Measurements from ENCODE around the gene SUMO1. TPM values are rescaled to one million over a fixed set of nuclear protein-coding genes. Genes with fewer than 3 reads are reported as not detected.

Gene SUMO1
- total and polyA plus RNA-seq, 2 donors (not counting 3 experiments of a cell fraction or from before 2014, with no cell fraction given) = 38.5 to 105 TPM

- Histone ChIP-seq H3K27ac (ENCODE audit: insufficient read depth, low read depth, low read length) (peak within 1 kb of the TSS; percentile 75), H3K4me1 (ENCODE audit: control insufficient read depth, extremely low read depth, insufficient read depth, low read length) (peaks cover 13% of the 10 kb centered on the region), H3K9me3 (replicated peaks; ENCODE audit: control insufficient read depth, insufficient read depth, low read length) (no peaks in the 10 kb centered on the region), H3K79me2 (ENCODE audit: control insufficient read depth, insufficient read depth, low read length) (peaks cover 51% of the 10 kb centered on the region), H3K4me2 (ENCODE audit: insufficient read depth, low read length) (peak within 1 kb of the TSS; percentile 96), H3K9me1 (replicated peaks; ENCODE audit: control insufficient read depth, extremely low read depth, insufficient read depth, low read length) (no peaks in the 10 kb centered on the region), H3K36me3 (ENCODE audit: control insufficient read depth in 2 of 2, extremely low read depth in 1 of 2, insufficient read depth in 2 of 2, low read length in 2 of 2) (no peaks in the 10 kb centered on the region), H4K20me1 (replicated peaks; ENCODE audit: control insufficient read depth, extremely low read depth, insufficient read depth, low read length) (no peaks in the 10 kb centered on the region), H2AFZ (ENCODE audit: low read depth, low read length) (peak within 1 kb of the TSS; percentile 19), H3K9ac (replicated peaks; ENCODE audit: extremely low read depth, insufficient read depth, low read length) (peak within 1 kb of the TSS; percentile 95), H3K27me3 (ENCODE audit: control insufficient read depth in 2 of 2, insufficient read depth in 2 of 2, low read length in 2 of 2) (no peaks in the 10 kb centered on the region), H3K4me3 (replicated peaks in 1 of 3; ENCODE audit: insufficient read depth in 1 of 3, low read depth in 1 of 3, low read length in 3 of 3) (peak within 1 kb of the TSS; percentile 43 to 96 (median 56))
- TF ChIP-seq GATA2 (IDR thresholded peaks at IDR 0.05; ENCODE audit: insufficient read depth, insufficient read length, low read depth, low read length) (no peak), POLR2A (IDR thresholded peaks at IDR 0.05; ENCODE audit: low read depth, low read length) (peak; percentile 98), JUN (IDR thresholded peaks at IDR 0.05; ENCODE audit: borderline replicate concordance, insufficient read depth, insufficient read length, low read depth) (peak; percentile 10), FOS (IDR thresholded peaks at IDR 0.05; ENCODE audit: borderline replicate concordance, insufficient read depth, low read length) (no peak), EZH2 (IDR thresholded peaks at IDR 0.05; ENCODE audit: borderline replicate concordance, low read depth, low read length, severe bottlenecking) (no peak), POLR2AphosphoS5 (IDR thresholded peaks at IDR 0.05; ENCODE audit: insufficient read depth, low read depth, low read length) (peak; percentile 98), MYC (IDR thresholded peaks at IDR 0.05; ENCODE audit: low read depth, low read length) (peak; percentile 93)
- TF ChIP-seq, protein P1, sequence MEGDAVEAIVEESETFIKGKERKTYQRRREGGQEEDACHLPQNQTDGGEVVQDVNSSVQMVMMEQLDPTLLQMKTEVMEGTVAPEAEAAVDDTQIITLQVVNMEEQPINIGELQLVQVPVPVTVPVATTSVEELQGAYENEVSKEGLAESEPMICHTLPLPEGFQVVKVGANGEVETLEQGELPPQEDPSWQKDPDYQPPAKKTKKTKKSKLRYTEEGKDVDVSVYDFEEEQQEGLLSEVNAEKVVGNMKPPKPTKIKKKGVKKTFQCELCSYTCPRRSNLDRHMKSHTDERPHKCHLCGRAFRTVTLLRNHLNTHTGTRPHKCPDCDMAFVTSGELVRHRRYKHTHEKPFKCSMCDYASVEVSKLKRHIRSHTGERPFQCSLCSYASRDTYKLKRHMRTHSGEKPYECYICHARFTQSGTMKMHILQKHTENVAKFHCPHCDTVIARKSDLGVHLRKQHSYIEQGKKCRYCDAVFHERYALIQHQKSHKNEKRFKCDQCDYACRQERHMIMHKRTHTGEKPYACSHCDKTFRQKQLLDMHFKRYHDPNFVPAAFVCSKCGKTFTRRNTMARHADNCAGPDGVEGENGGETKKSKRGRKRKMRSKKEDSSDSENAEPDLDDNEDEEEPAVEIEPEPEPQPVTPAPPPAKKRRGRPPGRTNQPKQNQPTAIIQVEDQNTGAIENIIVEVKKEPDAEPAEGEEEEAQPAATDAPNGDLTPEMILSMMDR (IDR thresholded peaks at IDR 0.05; ENCODE audit: extremely low read depth in 1 of 2, insufficient read depth in 1 of 2, low read depth in 1 of 2, low read length in 2 of 2) = no peak
- TF ChIP-seq, protein P2, sequence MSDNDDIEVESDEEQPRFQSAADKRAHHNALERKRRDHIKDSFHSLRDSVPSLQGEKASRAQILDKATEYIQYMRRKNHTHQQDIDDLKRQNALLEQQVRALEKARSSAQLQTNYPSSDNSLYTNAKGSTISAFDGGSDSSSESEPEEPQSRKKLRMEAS (IDR thresholded peaks at IDR 0.05; ENCODE audit: insufficient read depth, insufficient read length) = peak; percentile 61
- peak; percentile 96 for FAIRE-seq
- dilution Hi-C loops (cut with MboI; ENCODE audit: extremely low pct_ligation_motif_present, low sequenced_read_pairs) = no loop called here
- intact Hi-C loops (cut with micrococcal nuclease) = loop anchor here (1.0 to 5.0 kb wide), 4 partner anchors 14 to 43 kb away; partner anchors contain the start of gene SUMO1
- TSS peak; percentile 51 for BruUV-seq (replicated peaks)
- ChIA-PET POLR2A (interaction anchor here (0.6 to 0.7 kb wide), 4 partner anchors 43 to 411 kb away, joined by 3 to 8 read pairs (median 6); no protein-coding TSS in a partner anchor), CTCF (interaction anchor here (0.6 to 0.9 kb wide), 5 partner anchors 9 to 324 kb away, joined by 3 read pairs; no protein-coding TSS in a partner anchor)
- DNase-seq (ENCODE audit: low read depth, low spot score) = peak; percentile 95
Observed at GRCh38 chr2:202265467-202266277, 27.3 kb upstream of the SUMO1 start, which contains the start of gene NOP58. Gene NOP58 (plus strand): TSS chr2:202265763. CDS start chr2:202265942, 179 bp downstream.
